Psoas muscle (tissue), 8 donors: Measurements from ENCODE around the gene COL2A1. TPM values are rescaled to one million over a fixed set of nuclear protein-coding genes. Genes with fewer than 3 reads are reported as not detected.

Source experiments
- ATAC-seq, 4 donors: fragments of 200-7000 bp; cut with Tn5 transposase; one replicate each; pipeline ENCODE4 v1.9.1; 2020; ENCODE audit warnings: moderate library complexity in 3 of 4, mild to moderate bottlenecking in 2 of 4
- DNase-seq, 2 donors: peaks; one replicate each; pipeline ENCODE4 v3.0.0-alpha.2; 2020
- H3K27ac ChIP-seq: fragments of 200-600 bp; one replicate; pipeline ENCODE4 v1.8.0; 2022
- H3K27me3 ChIP-seq, 3 donors: fragments of 200-600 bp in 1 of 3; one replicate each; pipeline versions ENCODE4 v1.6.1 to v1.8.0; 2013 to 2022; ENCODE audit warnings: low read length in 2 of 3, mild to moderate bottlenecking in 2 of 3, moderate library complexity in 1 of 3; ENCODE audit not compliant: insufficient read depth in 3 of 3
- H3K36me3 ChIP-seq, 2 donors: fragments of 200-600 bp in 1 of 2; one replicate each; pipeline versions ENCODE4 v1.6.1 to v1.8.0; 2013 to 2022; ENCODE audit warnings: low read depth in 1 of 2, mild to moderate bottlenecking in 1 of 2, moderate library complexity in 1 of 2; ENCODE audit not compliant: insufficient read depth in 1 of 2
- H3K4me1 ChIP-seq: fragments of 200-600 bp; one replicate; pipeline ENCODE4 v1.8.0; 2022
- H3K4me3 ChIP-seq: fragments of 200-600 bp; one replicate; pipeline ENCODE4 v1.8.0; 2022; ENCODE audit warnings: mild to moderate bottlenecking
- H3K9me3 ChIP-seq: fragments of 200-600 bp; one replicate; pipeline ENCODE4 v1.8.0; 2022
- WGBS, 3 donors: extraction: QIAGEN DNeasy Blood & Tissue Kit; methylation state at CpG; one replicate each; pipeline versions ENCODE4 v1.1.6 to v1.1.7; 2013; 5-methylcytosine and 5-hydroxymethylcytosine counted together
- intact Hi-C, 2 donors: fragments of 100-400 bp; cut with DNase I; formaldehyde crosslinking; loops; one replicate each; pipeline versions ENCODE4 v1.11.0 to v1.14.2; 2022
- polyA plus RNA-seq, 3 donors: library from polyadenylated mRNA; stranded (reverse); fragments of 200-250 nt; gene quantifications; one replicate each; pipeline ENCODE4 v1.2.3, GENCODE V29; 2013
- total RNA-seq, 4 donors: library from RNA; stranded (reverse); fragmentation: NEBNext Ultra II Directional in 2 of 4; extraction: Animal tissue kit (Norgen Biotek cat#: 25700) in 2 of 4; gene quantifications; one replicate each; pipeline versions ENCODE4 v1.2.1 to v1.2.4, GENCODE V29; 2021 to 2023
- TF ChIP-seq, protein P1 (sequence below): fragments of 200-600 bp; IDR thresholded peaks from one replicate; pipeline ENCODE4 v1.8.0; 2022; ENCODE audit warnings: antibody characterized with exemption
- donor health status: healthy with polysubstance abuse.
- donor health status: DM: no; HTN: no; CAD: no; lungs with moderate emphysema.
- donor health status: Bipolar disorder and iron deficiency.
- donor health status: healthy.
- donor health status: DM: yes; HTN: yes; CAD: no.
- donor health status: DM: no; HTN: no; CAD: no.
- donor health status: DM: no; HTN: no; CAD: no.
- donor health status: DM: yes; HTN: yes; CAD: no.

Gene COL2A1
- total and polyA plus RNA-seq, 7 donors, result 0.06 to 0.41 (median 0.07) TPM; not detected in 4

DNA sequence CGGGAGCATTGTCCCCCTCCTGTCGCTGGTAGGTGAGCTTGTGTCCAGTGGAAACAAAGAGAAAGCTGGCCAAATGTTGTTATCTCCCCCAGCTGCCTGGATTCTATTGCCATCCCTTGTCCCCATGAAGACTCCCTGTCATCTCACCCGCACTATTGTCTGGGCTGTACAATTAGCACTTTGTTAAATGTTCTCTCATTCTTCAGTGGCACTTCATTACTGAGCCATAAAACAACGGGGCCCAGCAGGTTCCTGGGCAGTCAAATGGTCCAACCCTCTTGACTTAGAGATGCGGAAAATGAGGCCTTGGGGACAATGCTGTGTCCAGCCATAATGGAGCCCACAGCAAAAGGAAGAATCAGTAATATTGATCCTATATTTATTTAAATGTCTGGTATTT, 13.2 kb upstream of the COL2A1 start:
- ATAC-seq (no peak), DNase-seq (no peak)
- Histone ChIP-seq H3K36me3 (no peaks in the 10 kb centered on the region), H3K4me1 (no peaks in the 10 kb centered on the region), H3K9me3 (no peaks in the 10 kb centered on the region), H3K4me3 (no peak overlapping the region), H3K27me3 (peaks cover 0 to 3% (median 0%) of the 10 kb centered on the region in 3 donors), H3K27ac (no peak overlapping the region)
- TF ChIP-seq, protein P1, sequence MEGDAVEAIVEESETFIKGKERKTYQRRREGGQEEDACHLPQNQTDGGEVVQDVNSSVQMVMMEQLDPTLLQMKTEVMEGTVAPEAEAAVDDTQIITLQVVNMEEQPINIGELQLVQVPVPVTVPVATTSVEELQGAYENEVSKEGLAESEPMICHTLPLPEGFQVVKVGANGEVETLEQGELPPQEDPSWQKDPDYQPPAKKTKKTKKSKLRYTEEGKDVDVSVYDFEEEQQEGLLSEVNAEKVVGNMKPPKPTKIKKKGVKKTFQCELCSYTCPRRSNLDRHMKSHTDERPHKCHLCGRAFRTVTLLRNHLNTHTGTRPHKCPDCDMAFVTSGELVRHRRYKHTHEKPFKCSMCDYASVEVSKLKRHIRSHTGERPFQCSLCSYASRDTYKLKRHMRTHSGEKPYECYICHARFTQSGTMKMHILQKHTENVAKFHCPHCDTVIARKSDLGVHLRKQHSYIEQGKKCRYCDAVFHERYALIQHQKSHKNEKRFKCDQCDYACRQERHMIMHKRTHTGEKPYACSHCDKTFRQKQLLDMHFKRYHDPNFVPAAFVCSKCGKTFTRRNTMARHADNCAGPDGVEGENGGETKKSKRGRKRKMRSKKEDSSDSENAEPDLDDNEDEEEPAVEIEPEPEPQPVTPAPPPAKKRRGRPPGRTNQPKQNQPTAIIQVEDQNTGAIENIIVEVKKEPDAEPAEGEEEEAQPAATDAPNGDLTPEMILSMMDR, result no peak
- intact Hi-C loops, result no loop called here
- 59 to 77% (median 62%) methylated on average over 5 of the region's 5 CpGs for WGBS, 3 donors

DNA sequence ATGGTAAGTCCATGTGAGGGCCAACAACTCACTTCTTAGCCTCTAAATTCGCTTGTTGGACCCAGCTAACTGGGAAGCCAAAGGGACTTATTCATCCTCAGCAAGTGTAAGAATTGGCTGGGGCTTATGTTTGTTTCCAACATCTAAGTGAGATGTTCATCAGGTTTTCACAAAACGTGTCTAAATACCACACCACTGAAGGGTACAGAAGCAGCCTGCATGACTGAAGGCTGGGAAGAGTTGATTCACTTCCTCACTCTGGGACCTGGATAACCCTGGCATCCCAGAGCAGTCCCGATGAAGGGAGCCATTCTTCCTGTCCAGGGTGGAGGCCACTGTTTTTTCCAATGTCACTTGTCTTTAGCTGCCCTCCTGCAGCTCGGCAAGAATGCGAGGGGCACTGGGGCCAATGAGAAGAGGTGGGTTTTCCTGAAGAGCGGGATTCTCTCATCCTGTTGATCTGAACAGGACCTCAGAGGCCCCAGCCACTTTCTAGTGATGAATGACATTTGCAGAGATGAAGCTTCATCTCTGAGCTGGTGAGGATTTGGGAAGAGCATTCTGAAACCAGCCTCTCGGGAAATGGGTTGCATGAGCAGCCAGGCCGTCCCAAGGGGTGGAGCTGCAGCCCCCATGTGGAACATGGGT, 12.2 kb upstream of the COL2A1 start:
- no peaks in the 10 kb centered on the region for H3K4me1 ChIP-seq
- WGBS, 3 donors, result 68 to 73% (median 73%) methylated on average over 8 of the region's 8 CpGs
- H3K36me3 ChIP-seq, result no peaks in the 10 kb centered on the region
- ATAC-seq (no peak), DNase-seq (no peak)
- intact Hi-C loops, result no loop called here
- no peak overlapping the region for H3K4me3 ChIP-seq
- TF ChIP-seq, protein P1, result no peak
- H3K9me3 ChIP-seq, result no peaks in the 10 kb centered on the region
- no peak overlapping the region for H3K27ac ChIP-seq
- H3K27me3 ChIP-seq, result peaks cover 0 to 3% (median 0%) of the 10 kb centered on the region in 3 donors

DNA sequence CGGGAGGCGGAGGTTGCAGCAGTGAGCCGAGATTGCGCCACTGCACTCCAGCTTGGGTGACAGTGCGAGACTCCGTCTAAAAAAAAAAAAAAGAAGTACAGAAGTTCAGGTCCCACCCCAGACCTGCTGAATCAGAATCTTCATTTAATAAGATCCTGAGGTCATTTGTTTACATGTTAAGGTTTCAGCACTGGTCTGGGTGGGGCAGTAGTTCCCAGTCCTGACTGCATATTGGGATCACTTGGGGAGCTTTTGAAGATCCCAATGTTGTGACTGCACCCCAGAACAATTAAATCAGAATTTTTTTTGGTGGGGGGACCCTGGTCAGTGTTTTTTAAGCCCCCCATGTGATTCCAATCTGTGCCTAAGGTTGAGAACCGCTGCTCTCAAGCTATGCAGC, 11.7 kb upstream of the COL2A1 start:
- TF ChIP-seq, protein P1, result no peak
- intact Hi-C loops, result no loop called here
- Histone ChIP-seq H3K4me1 (no peaks in the 10 kb centered on the region), H3K36me3 (no peaks in the 10 kb centered on the region), H3K9me3 (no peaks in the 10 kb centered on the region), H3K4me3 (no peak overlapping the region), H3K27ac (no peak overlapping the region), H3K27me3 (peaks cover 0 to 3% (median 0%) of the 10 kb centered on the region in 3 donors)
- no peak for ATAC-seq
- 86 to 95% (median 90%) methylated on average over 7 of the region's 7 CpGs for WGBS, 3 donors
- no peak for DNase-seq

DNA sequence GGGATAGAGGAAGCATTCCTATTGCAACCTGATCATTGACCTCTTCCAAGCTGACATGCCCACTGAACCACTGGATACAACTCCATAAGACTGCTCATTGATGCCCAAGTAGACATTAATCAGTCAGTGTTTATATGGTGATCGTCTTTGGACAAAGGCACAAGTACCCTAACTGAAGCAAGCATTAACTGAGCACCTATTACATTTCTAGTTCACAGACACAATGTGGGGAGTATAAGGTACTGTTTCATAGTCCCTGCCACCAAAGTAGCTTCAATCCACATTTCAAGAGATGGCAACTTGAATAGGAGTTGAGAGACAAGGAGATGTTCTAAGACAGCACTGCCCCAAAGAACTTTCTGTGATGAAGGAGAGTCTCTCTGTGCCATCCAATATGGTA, 10.9 kb upstream of the COL2A1 start:
- TF ChIP-seq, protein P1, result no peak
- ATAC-seq (no peak), DNase-seq (no peak)
- Histone ChIP-seq H3K4me3 (no peak overlapping the region), H3K36me3 (no peaks in the 10 kb centered on the region), H3K27me3 (peaks cover 0 to 3% (median 0%) of the 10 kb centered on the region in 3 donors), H3K4me1 (no peaks in the 10 kb centered on the region), H3K27ac (no peak overlapping the region), H3K9me3 (no peaks in the 10 kb centered on the region)
- intact Hi-C loops, result no loop called here
- WGBS, 3 donors, result 45 to 50% (median 49%) methylated on average over 1 of the region's 1 CpG

DNA sequence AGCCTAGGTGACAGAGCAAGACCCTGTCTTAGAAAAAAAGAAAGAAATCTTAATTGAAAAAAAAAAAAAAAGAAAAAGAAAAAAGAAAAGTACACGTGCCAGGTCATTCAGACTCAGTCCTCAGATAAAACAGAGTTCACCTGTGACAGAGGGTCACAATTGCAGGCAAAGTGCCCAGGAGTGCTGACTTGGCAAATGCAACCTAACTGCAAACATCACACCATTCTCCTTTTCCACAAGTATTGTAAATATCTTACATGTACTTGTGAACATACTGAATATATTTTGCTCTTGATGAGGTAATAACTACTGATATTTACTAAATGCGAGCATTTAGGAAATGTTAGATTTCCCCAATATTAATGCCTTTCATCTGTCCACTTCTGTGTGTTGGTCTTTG, 9.0 kb upstream of the COL2A1 start:
- TF ChIP-seq, protein P1, result no peak
- no peak for DNase-seq
- Histone ChIP-seq H3K27ac (no peak overlapping the region), H3K4me1 (no peaks in the 10 kb centered on the region), H3K36me3 (no peaks in the 10 kb centered on the region), H3K9me3 (no peaks in the 10 kb centered on the region), H3K4me3 (no peak overlapping the region), H3K27me3 (peaks cover 0 to 3% (median 0%) of the 10 kb centered on the region in 3 donors)
- no peak for ATAC-seq
- intact Hi-C loops, result no loop called here
- 73 to 77% (median 76%) methylated on average over 2 of the region's 2 CpGs for WGBS, 3 donors
